K562 (cell line): ENCODE measurements around the gene PITPNC1. TPM values are rescaled to one million over a fixed set of nuclear protein-coding genes. Genes with fewer than 3 reads are reported as not detected.

Experiments
- CEBPG ChIP-seq, 3 experiments: fragments of 200-800 bp in 1 of 3; sonication (Bioruptor generic) in 1 of 3; sonication (generic) in 1 of 3; formaldehyde crosslinking in 1 of 3; IDR thresholded peaks in 2 of 3; conservative IDR thresholded peaks in 1 of 3; 2 replicates each; pipeline versions ENCODE4 v1.6.1 to v1.8.0; 2016 to 2022; ENCODE audit warnings: missing compliant biosample characterization in 2 of 3, missing genetic modification characterization in 2 of 3, mild to moderate bottlenecking in 1 of 3, missing genetic modification reagents in 1 of 3
- EHMT2 ChIP-seq: fragments of 450-650 bp; IDR thresholded peaks from 2 replicates; pipeline ENCODE4 v1.6.1; 2018; ENCODE audit warnings: antibody characterized with exemption
- PTBP1 ChIP-seq: fragments of 200-400 bp; formaldehyde crosslinking; IDR thresholded peaks from 2 replicates; pipeline ENCODE4 v1.6.1; 2017; ENCODE audit warnings: low read depth, low read length
- RAD21 ChIP-seq, 2 experiments: fragments of 250-450 bp in 1 of 2; fragments of 450-650 bp in 1 of 2; sonication (Bioruptor Pico) in 1 of 2; formaldehyde crosslinking in 1 of 2; IDR thresholded peaks in 1 of 2; conservative IDR thresholded peaks in 1 of 2; 2 replicates each; pipeline versions ENCODE4 v1.4.0 to v1.8.0; 2020 to 2022; ENCODE audit warnings: mild to moderate bottlenecking in 2 of 2, moderate library complexity in 1 of 2
- SMARCA4 ChIP-seq: fragments of 450-650 bp; IDR thresholded peaks from 2 replicates; pipeline ENCODE4 v1.6.1; 2016
- SP2 ChIP-seq: IDR thresholded peaks from 2 replicates; pipeline ENCODE4 v1.6.1; 2011; ENCODE audit warnings: mild to moderate bottlenecking, low read depth, low read length, moderate library complexity; ENCODE audit not compliant: poor library complexity, severe bottlenecking; ENCODE audit errors: extremely low read depth
- TCF3 ChIP-seq: sonication (generic); formaldehyde crosslinking; IDR thresholded peaks from 2 replicates; pipeline ENCODE4 v1.4.0; 2020; ENCODE audit warnings: mild to moderate bottlenecking, missing genetic modification reagents
- ZNF24 ChIP-seq: fragments of 450-650 bp; IDR thresholded peaks from 2 replicates; pipeline ENCODE4 v1.6.1; 2016
- polyA plus RNA-seq, 8 experiments: library from polyadenylated mRNA; depleted of rRNA in 4 of 8; stranded (reverse) in 5 of 8; unstranded in 3 of 8; fragments of >200 nt; fragmentation: Nextera tagmentation in 2 of 8; fragmentation: Illumina TruSeq in 1 of 8; extraction: Ambion mirVana in 2 of 8; extraction: Trizol in 1 of 8; gene quantifications; 2 replicates each; pipeline versions ENCODE4 v1.2.1 to v1.2.3, GENCODE V29; 2011 to 2014; ENCODE audit warnings: inconsistent platforms in 1 of 8, missing spikeins in 1 of 8
- total RNA-seq, 7 experiments: library from RNA; depleted of rRNA in 6 of 7; stranded (reverse); fragments of >200 nt in 6 of 7; fragmentation: Illumina TruSeq in 2 of 7; extraction: Trizol in 2 of 7; gene quantifications; 2 replicates each; pipeline versions ENCODE4 v1.2.1 to v1.2.3, GENCODE V29; 2011 to 2021; ENCODE audit warnings: low replicate concordance in 1 of 7
- TF ChIP-seq, protein P1 (sequence below): fragments of 450-650 bp; formaldehyde crosslinking; IDR thresholded peaks from 2 replicates; pipeline ENCODE4 v1.4.0; 2020; ENCODE audit warnings: mild to moderate bottlenecking, mixed read lengths
- TF ChIP-seq, protein P2 (sequence below): fragments of 200-800 bp; sonication (Bioruptor generic); IDR thresholded peaks from 2 replicates; pipeline ENCODE4 v1.6.1; 2017; ENCODE audit warnings: missing genetic modification characterization, missing compliant biosample characterization
- TF ChIP-seq, protein P3 (sequence below): fragments of 250-450 bp; sonication (Bioruptor Pico); IDR thresholded peaks from 2 replicates; pipeline ENCODE4 v1.5.0; 2022; ENCODE audit warnings: mild to moderate bottlenecking
- TF ChIP-seq, protein P4 (sequence below), 3 experiments: IDR thresholded peaks in 2 of 3; conservative IDR thresholded peaks in 1 of 3; 2 replicates each; pipeline ENCODE4 v1.5.1; 2011 to 2012; ENCODE audit warnings: low read length in 3 of 3, mild to moderate bottlenecking in 3 of 3, control low read depth in 2 of 3, improper control_type of control experiment in 1 of 3, inconsistent platforms in 1 of 3, low read depth in 1 of 3, mixed read lengths in 1 of 3, moderate library complexity in 1 of 3; ENCODE audit not compliant: insufficient read depth in 2 of 3
- TF ChIP-seq, protein P5 (sequence below): fragments of 450-650 bp; formaldehyde crosslinking; IDR thresholded peaks from 2 replicates; pipeline ENCODE4 v1.4.0; 2020; ENCODE audit warnings: mild to moderate bottlenecking, moderate library complexity
- TF ChIP-seq, protein P6 (sequence below): fragments of 250-450 bp; sonication (Bioruptor Pico); IDR thresholded peaks from 2 replicates; pipeline ENCODE4 v1.8.0; 2022; ENCODE audit warnings: inconsistent platforms, mild to moderate bottlenecking, moderate library complexity, borderline replicate concordance

The PITPNC1 gene
- total and polyA plus RNA-seq, 9 of the 15 experiments (the other 6 are each of a cell fraction or from before 2014, with no cell fraction given), result 0.11 to 1.1 (median 0.65) TPM

DNA sequence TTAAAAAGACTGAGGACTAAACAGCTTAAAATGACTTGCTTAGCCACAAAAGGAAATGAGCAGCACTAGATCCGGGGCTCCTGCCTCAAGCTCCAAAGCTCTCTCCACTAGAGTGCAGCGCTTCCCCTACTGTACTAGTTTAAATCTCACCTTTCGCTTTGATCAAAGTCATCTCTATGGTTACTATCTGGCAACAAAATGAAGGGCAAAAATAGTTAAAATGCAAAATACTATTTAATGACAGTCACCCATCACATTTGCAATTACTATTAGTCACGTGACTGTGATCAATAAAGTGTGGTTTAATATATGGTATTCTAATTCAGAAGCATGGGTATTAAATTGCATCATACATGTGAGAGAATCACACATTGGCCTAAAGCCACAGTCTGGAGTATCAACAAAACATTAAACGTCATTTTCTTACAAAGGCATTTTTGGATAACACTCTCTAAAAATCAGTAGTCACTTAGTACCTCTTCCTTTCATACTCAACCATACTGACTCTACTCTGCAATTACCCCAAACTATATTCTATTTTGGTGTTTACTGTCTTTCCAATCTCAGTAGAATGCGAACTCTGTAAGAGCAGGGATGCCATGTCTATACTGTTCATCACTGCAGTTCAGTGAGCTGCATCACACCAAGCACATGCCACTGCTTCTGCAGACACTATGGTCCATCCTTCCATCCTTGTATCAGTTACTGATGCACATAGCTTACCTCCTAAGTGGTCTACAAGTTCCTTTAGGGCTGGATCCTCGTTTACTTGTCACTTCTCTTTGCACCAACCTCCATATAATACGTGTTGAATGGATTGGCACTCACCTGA is 16.9 kb upstream of the PITPNC1 start (continued):
- TF ChIP-seq, protein P1, sequence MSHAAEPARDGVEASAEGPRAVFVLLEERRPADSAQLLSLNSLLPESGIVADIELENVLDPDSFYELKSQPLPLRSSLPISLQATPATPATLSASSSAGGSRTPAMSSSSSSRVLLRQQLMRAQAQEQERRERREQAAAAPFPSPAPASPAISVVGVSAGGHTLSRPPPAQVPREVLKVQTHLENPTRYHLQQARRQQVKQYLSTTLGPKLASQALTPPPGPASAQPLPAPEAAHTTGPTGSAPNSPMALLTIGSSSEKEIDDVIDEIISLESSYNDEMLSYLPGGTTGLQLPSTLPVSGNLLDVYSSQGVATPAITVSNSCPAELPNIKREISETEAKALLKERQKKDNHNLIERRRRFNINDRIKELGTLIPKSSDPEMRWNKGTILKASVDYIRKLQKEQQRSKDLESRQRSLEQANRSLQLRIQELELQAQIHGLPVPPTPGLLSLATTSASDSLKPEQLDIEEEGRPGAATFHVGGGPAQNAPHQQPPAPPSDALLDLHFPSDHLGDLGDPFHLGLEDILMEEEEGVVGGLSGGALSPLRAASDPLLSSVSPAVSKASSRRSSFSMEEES (CRISPR knock-in tag), result peak; percentile 65
- TF ChIP-seq SMARCA4 (no peak), TCF3 (no peak), EHMT2 (no peak), PTBP1 (no peak), SP2 (no peak), ZNF24 (no peak), CEBPG (CRISPR knock-in tag; IDR thresholded peaks at IDR 0.05) (no peak), CEBPG (tag; conservative IDR thresholded peaks at IDR 0.05 in 1 of 2, IDR thresholded peaks at IDR 0.05 in 1 of 2) (peak; percentile 28 to 61; a peak in 2 of 4 replicates), RAD21 (CRISPR knock-in tag; conservative IDR thresholded peaks at IDR 0.05 in 1 of 2, IDR thresholded peaks at IDR 0.05 in 1 of 2) (peak in 1 of 2 experiments; percentile 53; a peak in 2 of 4 replicates)
- TF ChIP-seq, protein P2, sequence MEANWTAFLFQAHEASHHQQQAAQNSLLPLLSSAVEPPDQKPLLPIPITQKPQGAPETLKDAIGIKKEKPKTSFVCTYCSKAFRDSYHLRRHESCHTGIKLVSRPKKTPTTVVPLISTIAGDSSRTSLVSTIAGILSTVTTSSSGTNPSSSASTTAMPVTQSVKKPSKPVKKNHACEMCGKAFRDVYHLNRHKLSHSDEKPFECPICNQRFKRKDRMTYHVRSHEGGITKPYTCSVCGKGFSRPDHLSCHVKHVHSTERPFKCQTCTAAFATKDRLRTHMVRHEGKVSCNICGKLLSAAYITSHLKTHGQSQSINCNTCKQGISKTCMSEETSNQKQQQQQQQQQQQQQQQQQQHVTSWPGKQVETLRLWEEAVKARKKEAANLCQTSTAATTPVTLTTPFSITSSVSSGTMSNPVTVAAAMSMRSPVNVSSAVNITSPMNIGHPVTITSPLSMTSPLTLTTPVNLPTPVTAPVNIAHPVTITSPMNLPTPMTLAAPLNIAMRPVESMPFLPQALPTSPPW (CRISPR knock-in tag), result no peak
- TF ChIP-seq, protein P3, sequence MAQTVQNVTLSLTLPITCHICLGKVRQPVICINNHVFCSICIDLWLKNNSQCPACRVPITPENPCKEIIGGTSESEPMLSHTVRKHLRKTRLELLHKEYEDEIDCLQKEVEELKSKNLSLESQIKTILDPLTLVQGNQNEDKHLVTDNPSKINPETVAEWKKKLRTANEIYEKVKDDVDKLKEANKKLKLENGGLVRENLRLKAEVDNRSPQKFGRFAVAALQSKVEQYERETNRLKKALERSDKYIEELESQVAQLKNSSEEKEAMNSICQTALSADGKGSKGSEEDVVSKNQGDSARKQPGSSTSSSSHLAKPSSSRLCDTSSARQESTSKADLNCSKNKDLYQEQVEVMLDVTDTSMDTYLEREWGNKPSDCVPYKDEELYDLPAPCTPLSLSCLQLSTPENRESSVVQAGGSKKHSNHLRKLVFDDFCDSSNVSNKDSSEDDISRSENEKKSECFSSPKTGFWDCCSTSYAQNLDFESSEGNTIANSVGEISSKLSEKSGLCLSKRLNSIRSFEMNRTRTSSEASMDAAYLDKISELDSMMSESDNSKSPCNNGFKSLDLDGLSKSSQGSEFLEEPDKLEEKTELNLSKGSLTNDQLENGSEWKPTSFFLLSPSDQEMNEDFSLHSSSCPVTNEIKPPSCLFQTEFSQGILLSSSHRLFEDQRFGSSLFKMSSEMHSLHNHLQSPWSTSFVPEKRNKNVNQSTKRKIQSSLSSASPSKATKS (CRISPR knock-in tag), result no peak
- TF ChIP-seq, protein P4, sequence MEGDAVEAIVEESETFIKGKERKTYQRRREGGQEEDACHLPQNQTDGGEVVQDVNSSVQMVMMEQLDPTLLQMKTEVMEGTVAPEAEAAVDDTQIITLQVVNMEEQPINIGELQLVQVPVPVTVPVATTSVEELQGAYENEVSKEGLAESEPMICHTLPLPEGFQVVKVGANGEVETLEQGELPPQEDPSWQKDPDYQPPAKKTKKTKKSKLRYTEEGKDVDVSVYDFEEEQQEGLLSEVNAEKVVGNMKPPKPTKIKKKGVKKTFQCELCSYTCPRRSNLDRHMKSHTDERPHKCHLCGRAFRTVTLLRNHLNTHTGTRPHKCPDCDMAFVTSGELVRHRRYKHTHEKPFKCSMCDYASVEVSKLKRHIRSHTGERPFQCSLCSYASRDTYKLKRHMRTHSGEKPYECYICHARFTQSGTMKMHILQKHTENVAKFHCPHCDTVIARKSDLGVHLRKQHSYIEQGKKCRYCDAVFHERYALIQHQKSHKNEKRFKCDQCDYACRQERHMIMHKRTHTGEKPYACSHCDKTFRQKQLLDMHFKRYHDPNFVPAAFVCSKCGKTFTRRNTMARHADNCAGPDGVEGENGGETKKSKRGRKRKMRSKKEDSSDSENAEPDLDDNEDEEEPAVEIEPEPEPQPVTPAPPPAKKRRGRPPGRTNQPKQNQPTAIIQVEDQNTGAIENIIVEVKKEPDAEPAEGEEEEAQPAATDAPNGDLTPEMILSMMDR (IDR thresholded peaks at IDR 0.05 in 2 of 3, conservative IDR thresholded peaks at IDR 0.05 in 1 of 3; ENCODE audit: insufficient read depth in 2 of 3, low read depth in 1 of 3, low read length in 3 of 3), result peak; percentile 31 to 50 (median 47); a peak in 4 of 6 replicates
- TF ChIP-seq, protein P5, sequence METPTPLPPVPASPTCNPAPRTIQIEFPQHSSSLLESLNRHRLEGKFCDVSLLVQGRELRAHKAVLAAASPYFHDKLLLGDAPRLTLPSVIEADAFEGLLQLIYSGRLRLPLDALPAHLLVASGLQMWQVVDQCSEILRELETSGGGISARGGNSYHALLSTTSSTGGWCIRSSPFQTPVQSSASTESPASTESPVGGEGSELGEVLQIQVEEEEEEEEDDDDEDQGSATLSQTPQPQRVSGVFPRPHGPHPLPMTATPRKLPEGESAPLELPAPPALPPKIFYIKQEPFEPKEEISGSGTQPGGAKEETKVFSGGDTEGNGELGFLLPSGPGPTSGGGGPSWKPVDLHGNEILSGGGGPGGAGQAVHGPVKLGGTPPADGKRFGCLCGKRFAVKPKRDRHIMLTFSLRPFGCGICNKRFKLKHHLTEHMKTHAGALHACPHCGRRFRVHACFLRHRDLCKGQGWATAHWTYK (CRISPR knock-in tag), result no peak
- TF ChIP-seq, protein P6, sequence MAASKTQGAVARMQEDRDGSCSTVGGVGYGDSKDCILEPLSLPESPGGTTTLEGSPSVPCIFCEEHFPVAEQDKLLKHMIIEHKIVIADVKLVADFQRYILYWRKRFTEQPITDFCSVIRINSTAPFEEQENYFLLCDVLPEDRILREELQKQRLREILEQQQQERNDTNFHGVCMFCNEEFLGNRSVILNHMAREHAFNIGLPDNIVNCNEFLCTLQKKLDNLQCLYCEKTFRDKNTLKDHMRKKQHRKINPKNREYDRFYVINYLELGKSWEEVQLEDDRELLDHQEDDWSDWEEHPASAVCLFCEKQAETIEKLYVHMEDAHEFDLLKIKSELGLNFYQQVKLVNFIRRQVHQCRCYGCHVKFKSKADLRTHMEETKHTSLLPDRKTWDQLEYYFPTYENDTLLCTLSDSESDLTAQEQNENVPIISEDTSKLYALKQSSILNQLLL, result no peak
